Lower leg skin (tissue), 4 donors: Measurements from ENCODE around the gene SKAP1. TPM values are rescaled to one million over a fixed set of nuclear protein-coding genes. Genes with fewer than 3 reads are reported as not detected.

Experiments
- DNase-seq, 2 donors: peaks; one replicate each; pipeline ENCODE4 v3.0.0-alpha.2; 2019; ENCODE audit warnings: low spot score in 2 of 2
- H3K4me3 ChIP-seq: fragments of 200-600 bp; sonication (generic); 2 replicates; pipeline ENCODE4 v1.5.1; 2017; ENCODE audit warnings: mild to moderate bottlenecking, low read depth; ENCODE audit not compliant: poor library complexity, severe bottlenecking
- POLR2A ChIP-seq, 2 donors: fragments of 450-650 bp; IDR thresholded peaks; one replicate each; pipeline ENCODE4 v1.6.1; 2016 to 2017; ENCODE audit warnings: antibody characterized with exemption in 2 of 2, mild to moderate bottlenecking in 1 of 2, moderate library complexity in 1 of 2
- WGBS, 2 donors: methylation state at CpG; one replicate each; pipeline ENCODE4 v1.1.5; 2018; 5-methylcytosine and 5-hydroxymethylcytosine counted together
- intact Hi-C: fragments of 100-400 bp; cut with DNase I; formaldehyde crosslinking; loops from one replicate; pipeline ENCODE4 v1.15.0; 2023; ENCODE audit warnings: low total_unique reads
- total RNA-seq, 4 donors: library from RNA; depleted of rRNA; stranded (reverse); fragments of >200 nt; gene quantifications; one replicate each; pipeline ENCODE4 v1.1.0, GENCODE V29; 2016
- TF ChIP-seq, protein P1 (sequence below), 3 donors: fragments of 450-650 bp; IDR thresholded peaks; one replicate each; pipeline ENCODE4 v1.5.1; 2016; ENCODE audit warnings: antibody characterized with exemption in 3 of 3, mild to moderate bottlenecking in 3 of 3, moderate library complexity in 2 of 3

SKAP1 gene
- total RNA-seq, 4 donors from 2014 or later: 0.99 to 1.2 TPM; not detected in 2

GRCh38 chr17:48301002-48301401 is 129.0 kb downstream of the SKAP1 start:
- DNase-seq: no peak
- TF ChIP-seq POLR2A (IDR thresholded peaks at IDR 0.05): no peak
- H3K4me3 ChIP-seq: no peak overlapping the region
- intact Hi-C loops: no loop called here

- intact Hi-C loops: no loop called here
- 93 to 96% methylated on average over 1 of the region's 1 CpG for WGBS, 2 donors
- TF ChIP-seq, protein P1, sequence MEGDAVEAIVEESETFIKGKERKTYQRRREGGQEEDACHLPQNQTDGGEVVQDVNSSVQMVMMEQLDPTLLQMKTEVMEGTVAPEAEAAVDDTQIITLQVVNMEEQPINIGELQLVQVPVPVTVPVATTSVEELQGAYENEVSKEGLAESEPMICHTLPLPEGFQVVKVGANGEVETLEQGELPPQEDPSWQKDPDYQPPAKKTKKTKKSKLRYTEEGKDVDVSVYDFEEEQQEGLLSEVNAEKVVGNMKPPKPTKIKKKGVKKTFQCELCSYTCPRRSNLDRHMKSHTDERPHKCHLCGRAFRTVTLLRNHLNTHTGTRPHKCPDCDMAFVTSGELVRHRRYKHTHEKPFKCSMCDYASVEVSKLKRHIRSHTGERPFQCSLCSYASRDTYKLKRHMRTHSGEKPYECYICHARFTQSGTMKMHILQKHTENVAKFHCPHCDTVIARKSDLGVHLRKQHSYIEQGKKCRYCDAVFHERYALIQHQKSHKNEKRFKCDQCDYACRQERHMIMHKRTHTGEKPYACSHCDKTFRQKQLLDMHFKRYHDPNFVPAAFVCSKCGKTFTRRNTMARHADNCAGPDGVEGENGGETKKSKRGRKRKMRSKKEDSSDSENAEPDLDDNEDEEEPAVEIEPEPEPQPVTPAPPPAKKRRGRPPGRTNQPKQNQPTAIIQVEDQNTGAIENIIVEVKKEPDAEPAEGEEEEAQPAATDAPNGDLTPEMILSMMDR (IDR thresholded peaks at IDR 0.05): no peak
- no peak for TF ChIP-seq POLR2A (IDR thresholded peaks at IDR 0.05)
- no peak for DNase-seq
- H3K4me3 ChIP-seq: no peak overlapping the region
Observed at GRCh38 chr17:48299760-48300159, 130.3 kb downstream of the SKAP1 start.

DNA sequence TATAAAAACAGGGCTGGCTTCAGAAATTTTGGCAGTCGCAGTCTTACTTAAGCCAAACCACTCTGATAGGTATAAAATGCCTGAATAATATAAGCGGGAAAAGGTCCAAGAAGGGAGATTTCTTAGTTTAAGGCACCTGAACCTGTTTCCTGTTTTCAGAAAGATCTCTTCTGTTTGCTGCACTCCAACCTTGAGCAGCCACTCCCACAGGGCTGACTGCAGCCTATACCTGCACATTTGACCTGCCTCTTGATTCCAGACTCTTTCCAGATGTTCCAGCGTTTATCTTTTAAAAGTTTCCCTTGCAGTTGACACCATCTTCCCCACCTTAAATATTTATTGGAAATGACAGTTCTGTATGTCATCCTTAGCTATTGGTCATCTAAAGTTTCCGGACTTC is 132.2 kb downstream of the SKAP1 start:
- no peak for DNase-seq
- WGBS, 2 donors: 52 to 67% methylated on average over 4 of the region's 4 CpGs
- TF ChIP-seq, protein P1 (IDR thresholded peaks at IDR 0.05): no peak
- no peak for TF ChIP-seq POLR2A (IDR thresholded peaks at IDR 0.05)
- H3K4me3 ChIP-seq: no peak overlapping the region
- intact Hi-C loops: no loop called here

- WGBS, 2 donors: 87 to 95% methylated on average over 2 of the region's 2 CpGs
- no peak overlapping the region for H3K4me3 ChIP-seq
- intact Hi-C loops: no loop called here
- TF ChIP-seq, protein P1 (IDR thresholded peaks at IDR 0.05): no peak
- TF ChIP-seq POLR2A (IDR thresholded peaks at IDR 0.05): no peak
- DNase-seq: no peak
Observed at GRCh38 chr17:48296453-48296852, 133.6 kb downstream of the SKAP1 start.

- intact Hi-C loops: no loop called here
- WGBS, 2 donors: 66 to 70% methylated on average over 7 of the region's 7 CpGs
- no peak for DNase-seq
- no peak overlapping the region for H3K4me3 ChIP-seq
- TF ChIP-seq POLR2A (IDR thresholded peaks at IDR 0.05): no peak
- TF ChIP-seq, protein P1 (IDR thresholded peaks at IDR 0.05): no peak
Observed at GRCh38 chr17:48295362-48296288, 134.4 kb downstream of the SKAP1 start.

DNA sequence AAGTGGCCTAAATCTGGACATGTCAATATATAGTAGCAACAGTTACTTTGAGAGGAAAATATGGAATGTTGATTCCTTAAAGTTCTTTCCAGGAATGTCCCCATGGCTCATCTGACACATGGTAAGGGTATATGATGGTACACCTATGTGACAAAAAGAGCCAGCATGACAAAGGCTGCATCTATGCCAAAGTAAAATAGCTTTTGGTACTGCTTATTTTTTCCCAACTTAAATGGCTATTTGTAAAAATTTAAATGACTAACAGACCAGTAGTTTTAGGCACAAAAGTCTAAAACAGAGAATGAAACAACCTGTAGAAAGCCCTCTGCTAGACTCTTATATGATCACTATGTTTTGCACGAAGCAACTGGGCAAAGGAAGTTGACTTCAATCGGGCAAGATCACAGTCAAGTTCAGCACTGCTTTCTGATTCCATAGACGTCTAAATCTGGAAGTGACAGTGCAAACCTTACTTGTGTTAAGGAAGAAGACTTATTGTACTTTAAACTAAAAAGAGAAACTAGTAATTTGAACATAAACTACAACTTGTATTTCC is 135.1 kb downstream of the SKAP1 start:
- intact Hi-C loops: no loop called here
- 47 to 49% methylated on average over 3 of the region's 3 CpGs for WGBS, 2 donors
- no peak overlapping the region for H3K4me3 ChIP-seq
- DNase-seq: no peak
- TF ChIP-seq, protein P1 (IDR thresholded peaks at IDR 0.05): no peak
- no peak for TF ChIP-seq POLR2A (IDR thresholded peaks at IDR 0.05)
